Left hindlimb (tissue), 1 donor: ENCODE measurements around the gene KLHDC4.
"Not testable (repeated sequence)": the region's sequence is repeated elsewhere in the genome, so short reads cannot be mapped to it uniquely, and the experiment has no call there.

ENCODE experiments used
- DNase-seq: peaks from one replicate; pipeline ENCODE4 v3.0.0-alpha.2; 2018

KLHDC4 gene

DNA sequence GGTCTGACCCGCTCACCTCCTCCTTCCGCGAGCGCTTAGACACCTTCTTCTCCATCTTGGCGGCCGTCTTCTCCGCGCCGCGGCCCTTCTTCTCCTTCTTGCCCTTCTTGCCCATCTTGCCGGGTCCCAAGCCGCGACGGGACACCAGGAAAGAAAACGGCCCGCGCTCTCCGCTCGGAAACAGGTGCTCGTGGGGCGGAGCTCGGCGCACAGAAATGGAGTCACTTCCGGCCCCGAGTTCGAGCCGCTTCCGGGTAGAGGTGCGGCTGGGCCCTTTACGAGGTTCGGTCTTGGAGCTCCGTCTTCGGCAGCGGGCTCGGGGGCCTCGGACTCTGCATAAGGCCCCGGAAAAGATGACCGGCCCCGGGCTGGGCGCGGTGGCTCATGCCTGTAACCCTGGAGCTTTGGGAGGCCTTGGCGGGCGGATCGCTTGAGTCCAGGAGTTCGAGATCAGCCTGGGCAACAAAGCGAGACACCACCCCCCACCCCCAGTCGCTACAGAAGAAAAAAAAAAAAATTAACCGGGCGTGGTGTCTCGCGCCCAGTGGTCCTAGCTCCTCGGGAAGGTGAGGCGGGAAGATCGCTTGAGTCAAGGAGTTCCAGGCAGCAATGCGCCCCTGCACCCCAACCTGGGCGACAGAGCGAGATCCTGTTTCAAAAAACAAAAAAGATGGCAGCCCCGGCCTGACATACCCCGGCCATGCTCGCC, at the start of gene KLHDC4:
TSS of gene KLHDC4 (minus strand) at position 211 of the 709 bp plus-strand sequence. CDS start at position 115, 96 bp downstream.
- peak; percentile 94 for DNase-seq

DNA sequence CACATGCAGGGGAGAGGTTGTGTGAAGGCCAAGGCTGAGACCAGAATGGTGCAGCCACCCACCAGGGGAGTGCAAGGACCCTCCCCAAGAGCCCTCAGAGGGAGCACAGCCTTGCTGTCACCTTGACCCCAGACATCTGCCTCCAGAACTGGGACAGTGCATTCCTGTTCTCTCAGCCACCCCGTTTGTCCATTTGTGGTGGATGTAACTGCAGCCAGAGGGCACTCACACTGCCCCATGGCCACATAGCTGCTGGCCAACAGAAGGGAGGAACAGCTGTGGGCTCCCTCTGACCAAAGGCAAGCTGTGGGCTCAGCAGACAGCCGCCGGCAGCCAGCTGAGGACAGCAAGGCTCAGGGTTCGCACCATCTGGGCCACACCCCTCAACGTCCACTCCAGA, 49.8 kb upstream of the KLHDC4 start:
- DNase-seq = peak; percentile 30

DNA sequence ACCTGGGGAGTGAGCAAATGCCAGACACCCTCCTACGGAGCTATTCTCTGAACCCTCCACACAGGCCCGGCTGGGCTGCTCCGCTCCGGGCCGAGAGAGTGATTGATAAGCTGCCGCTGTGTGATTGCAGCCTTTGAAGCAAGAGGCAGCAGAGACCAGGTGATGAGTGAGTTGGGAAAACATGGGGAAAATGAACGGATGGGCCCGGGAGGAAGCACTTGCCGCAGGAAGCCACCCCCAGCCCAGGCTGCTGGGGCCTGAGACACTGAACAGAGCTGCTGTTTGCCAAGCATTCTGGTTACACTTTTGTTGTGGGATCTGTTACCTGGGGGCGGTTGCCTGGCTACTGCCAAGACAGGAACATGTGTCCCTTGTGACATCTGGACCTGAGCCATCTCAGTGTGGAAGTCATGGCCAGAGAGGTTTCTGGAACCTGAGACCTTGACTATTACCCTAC, 46.4 kb upstream of the KLHDC4 start:
- no peak for DNase-seq

DNA sequence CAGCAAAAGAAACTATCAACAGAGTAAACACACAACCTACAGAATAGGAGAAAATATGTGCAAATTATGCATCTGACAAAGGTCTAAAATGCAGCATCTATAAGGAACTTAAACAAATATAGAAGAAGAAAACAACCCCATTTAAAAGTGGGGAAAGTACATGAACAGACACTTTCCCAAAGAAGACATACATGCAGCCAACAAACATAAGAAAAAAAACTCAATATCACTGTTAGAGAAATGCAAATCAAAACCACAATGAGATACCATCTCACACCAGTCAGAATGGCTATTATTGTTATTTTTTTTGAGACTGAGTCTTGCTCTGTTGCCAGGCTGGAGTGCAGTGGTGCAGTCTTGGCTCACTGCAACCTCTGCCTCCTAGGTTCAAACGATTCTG, 45.7 kb upstream of the KLHDC4 start:
- DNase-seq = not testable (repeated sequence)

DNA sequence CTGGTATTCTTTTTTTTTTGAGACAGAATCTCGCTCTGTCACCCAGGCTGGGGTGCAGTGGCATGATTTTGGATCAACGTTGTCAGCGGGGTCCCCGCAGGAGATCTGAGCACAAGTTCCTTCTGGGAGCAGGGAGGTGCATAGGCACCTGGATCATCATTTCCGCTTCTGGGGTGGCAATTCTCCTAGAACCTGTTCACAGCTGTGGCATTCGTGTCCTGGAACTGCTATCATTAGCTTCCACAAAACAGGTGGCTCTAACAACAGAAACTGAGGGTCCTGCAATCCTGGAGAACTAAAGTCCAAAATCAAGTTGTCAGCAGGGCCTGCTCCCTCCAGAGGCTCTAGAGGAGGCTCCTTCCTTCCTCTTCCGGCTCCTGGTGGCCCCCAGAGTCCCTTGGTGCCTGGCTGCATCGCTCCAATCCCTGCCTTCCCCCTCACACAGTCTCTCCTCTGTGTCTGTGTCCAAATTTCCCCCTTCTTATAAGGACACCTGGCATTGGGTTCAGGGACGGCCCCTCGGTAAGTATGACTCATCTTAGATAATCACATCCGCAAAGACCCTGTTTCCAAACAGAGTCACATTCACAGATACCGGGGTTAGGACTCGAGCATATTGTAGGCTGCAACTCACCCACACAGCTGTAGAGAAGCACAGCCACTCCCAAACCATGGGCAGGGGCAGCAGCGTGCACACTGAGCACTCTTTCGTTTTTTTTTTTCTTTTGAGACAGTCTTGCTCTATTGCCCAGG, 43.5 kb upstream of the KLHDC4 start:
- no peak for DNase-seq

DNA sequence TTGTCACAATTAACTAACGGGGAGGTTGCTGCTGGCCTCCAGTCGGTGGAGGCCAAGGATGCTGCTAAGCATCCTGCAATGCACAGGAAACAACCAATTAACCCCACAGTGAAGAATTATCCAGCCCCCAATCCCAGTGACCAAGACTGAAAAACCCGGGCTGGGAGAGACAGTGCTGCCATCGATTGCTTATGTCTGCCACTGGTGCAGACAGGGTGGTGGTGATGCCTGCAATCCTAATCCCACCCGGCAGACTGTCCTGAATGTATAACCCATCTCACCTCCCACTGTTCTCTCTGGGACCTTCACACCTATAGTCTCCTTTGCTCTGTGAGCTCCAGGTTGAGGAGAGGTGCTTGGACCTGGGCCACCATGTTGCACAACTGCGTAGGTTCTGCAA, 42.3 kb upstream of the KLHDC4 start:
- no peak for DNase-seq

DNA sequence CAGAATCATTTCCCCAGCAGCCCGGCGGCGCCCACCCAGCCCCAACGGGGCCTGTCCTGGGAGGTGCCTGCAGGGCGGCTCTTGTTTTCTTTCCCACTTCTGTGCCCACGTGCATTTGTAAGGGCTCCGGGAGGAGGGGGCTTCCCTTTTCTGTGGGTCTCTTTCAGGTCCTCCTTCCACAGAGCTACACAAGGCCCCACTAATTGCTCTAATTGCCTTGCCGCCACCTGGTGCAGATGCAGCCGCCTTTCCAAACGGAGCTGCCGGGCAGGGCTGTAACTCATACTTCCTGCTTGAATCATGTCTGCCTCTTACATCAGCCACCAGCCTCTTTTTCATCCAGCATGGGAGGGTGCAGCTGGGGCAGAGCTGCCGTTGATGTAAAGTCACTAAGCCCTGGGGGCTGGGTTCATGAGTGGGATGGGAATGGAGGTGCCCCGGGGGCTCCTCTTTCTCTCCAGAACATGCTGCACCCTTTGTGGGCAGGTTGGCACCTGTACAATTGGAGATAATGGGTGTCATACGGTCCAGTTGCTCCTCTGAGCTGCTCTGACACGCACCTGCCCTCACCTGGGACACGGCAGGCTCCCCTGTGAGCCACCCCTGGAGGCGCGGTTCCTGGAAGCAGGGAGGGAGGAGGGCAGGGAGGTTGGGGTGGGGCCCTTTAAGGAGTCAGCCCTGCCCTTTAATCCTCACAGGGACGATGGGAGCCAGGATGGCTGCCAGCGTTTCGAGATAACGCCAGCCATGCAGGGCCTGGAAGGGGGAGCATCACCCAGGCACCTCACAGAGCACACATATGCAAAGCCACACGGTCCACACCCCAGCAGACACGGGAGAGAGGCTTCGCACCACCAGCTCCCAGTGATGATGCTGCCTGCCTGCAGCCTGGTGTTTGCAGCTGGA, 41.1 kb upstream of the KLHDC4 start:
- no peak for DNase-seq

DNA sequence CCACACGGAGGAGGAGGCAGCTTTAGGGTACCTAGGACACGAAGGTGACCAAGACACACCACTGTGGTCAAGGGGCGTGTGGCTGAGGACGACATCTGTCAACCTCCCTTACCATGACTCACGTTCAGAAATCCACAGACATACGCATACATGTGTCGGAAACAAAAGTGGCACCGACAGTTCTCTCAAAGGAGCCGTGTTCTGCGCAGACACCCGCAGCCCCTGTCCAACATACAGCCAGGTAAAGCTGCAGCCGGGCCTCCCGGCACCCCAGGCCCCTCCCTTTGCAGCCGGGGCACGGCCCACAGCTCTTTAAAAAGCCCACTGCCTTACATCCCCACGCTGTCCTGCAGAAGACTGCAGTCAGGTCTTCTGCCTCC, 40.5 kb upstream of the KLHDC4 start:
- DNase-seq = no peak

DNA sequence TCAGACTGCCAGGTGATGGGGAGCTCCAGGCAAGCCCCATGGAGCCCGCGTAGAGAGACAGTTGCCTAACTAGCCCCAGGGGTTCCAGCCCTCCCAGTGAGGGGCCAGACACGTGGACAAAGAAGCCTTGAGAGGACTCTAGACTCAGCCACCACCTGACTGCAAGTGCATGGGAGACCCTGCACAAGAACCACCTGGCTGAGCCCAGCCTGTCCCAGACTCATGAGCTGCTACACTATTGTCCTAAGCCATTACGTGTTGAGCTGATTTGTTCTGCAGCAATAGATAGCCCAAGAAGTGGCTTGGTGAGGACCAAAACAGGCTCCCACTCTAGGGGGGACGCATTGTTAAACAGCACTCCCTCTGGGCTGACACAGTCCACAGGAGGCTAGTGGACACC, 37.6 kb upstream of the KLHDC4 start:
- no peak for DNase-seq

DNA sequence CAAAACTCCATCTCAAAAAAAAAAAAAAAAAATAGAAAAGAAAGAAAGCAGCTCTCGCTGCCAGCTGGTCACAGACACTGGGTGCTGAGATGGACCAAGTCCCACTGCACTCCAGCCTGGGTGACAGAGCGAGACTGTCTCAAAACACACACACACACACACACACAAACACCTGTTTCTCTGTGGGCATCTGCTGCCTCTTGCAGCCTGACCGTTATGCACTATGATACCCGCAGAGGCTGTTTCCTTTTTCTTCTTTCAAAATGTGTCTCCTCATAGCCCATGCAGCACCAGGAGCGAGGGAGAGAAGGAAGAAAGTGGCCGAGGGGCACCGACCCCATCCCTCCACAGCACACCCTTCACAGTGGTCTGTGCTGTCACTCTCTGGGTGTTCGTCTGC, 36.9 kb upstream of the KLHDC4 start:
- no peak for DNase-seq

DNA sequence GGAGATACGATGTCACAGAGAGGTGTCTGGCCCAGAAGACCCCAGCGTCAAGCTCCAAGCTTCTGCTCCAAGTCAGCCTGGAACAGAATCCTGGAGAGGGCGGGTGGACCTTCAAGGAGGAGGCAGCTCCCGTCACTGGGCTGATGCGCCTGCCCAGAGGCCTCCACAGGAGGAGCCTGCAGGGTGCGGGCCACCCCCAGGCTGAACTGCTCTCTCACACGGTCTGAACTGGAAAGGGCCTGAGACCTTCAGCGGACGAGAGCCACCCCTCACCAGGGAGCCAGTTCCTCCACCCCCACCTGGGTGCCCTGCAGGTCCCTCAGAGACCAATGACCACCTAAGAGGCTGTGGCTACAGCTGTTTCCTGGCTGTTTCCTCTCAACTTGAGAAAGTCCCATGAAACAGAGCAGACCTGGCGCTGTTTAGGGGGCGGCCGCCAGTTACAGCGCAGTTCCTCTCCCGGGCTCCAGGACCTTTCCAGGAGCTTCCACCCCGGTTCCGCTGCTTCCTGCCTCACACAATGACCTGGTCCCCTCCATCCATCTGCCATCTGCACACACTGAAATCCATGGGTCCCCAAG, 36.0 kb upstream of the KLHDC4 start:
- no peak for DNase-seq

DNA sequence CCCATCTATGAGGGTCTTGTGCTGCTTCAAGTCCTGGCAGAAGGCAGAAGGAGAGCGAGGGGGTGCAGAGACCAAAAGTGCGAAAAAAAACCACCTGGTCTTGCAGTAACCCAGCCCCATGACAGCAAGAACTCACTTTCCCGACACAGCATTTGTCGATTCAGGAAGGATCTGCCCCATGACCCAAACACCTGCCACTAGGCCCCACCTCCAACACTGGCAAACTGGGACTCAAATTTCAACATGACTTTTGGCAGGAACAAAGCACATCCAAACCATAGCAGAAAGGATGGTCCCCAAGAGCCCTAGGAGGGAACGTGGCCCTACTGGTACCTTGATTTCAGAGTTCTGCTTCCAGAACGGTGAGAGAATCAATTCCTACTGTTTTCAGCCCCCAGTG, 34.7 kb upstream of the KLHDC4 start:
- no peak for DNase-seq

DNA sequence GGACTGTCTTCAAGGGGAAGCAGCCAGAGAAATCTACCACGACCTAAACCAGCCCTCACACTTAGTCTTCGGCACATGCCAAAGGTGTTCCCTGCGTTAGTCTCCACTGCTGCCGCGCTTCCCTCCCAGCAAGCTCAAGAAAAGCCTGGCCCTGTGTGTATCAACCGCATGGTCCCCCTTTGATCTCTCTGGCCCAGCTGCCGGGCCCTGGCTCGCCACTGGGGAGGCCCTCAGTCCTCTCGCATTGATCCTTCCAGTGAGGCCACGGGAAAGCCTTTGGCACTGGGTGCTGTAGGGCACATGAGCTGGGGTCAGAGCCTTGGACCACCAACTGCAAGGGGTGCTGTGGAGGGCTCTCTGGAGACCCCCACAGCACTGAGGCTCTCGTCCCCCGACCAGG, 29.6 kb upstream of the KLHDC4 start:
- DNase-seq = no peak

DNA sequence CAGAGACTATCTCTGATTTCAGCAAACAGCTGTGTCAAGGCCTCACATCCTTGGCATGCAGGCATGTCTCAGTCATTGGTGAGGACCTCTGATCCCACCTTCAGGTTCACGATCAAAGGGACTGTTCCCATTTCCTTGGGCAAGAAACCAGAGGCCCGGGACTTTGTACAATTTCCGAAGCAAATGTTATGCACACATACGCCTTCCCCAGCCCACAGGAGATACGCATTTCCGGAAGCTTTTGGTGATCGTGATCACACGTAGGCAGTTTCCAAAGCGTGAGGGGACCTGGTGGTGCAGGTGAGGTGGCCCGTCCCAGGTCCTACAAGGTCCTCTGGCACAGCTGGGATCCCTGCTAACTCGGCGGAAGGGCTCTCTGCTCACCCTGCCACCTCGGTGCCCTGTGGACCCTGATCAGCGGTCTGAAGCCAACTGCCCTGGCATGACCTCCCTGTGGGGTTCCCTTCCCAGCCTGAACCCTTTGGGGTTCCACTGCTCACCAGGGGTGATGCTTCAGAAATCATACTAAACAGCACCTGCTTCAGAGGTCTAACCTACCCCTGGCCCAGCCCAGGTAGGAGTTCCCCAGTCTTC, 28.8 kb upstream of the KLHDC4 start:
- DNase-seq = no peak

DNA sequence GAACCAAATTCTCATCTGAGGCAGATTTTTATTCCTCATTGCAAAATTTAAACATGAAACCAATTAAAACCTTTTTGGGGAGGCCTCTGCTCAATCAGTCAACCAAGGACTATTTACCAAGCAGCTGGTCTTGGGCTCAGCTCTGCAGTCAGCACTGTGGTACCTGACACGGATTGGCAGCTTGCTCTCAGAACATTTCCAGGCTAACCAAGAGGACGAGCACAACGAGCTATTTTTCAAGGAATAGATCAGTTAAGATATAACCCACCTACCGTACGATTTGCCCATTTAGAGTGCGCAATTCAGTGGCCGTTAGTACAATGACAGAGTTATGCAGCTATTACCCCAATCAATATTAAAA, 26.4 kb upstream of the KLHDC4 start:
- no peak for DNase-seq

DNA sequence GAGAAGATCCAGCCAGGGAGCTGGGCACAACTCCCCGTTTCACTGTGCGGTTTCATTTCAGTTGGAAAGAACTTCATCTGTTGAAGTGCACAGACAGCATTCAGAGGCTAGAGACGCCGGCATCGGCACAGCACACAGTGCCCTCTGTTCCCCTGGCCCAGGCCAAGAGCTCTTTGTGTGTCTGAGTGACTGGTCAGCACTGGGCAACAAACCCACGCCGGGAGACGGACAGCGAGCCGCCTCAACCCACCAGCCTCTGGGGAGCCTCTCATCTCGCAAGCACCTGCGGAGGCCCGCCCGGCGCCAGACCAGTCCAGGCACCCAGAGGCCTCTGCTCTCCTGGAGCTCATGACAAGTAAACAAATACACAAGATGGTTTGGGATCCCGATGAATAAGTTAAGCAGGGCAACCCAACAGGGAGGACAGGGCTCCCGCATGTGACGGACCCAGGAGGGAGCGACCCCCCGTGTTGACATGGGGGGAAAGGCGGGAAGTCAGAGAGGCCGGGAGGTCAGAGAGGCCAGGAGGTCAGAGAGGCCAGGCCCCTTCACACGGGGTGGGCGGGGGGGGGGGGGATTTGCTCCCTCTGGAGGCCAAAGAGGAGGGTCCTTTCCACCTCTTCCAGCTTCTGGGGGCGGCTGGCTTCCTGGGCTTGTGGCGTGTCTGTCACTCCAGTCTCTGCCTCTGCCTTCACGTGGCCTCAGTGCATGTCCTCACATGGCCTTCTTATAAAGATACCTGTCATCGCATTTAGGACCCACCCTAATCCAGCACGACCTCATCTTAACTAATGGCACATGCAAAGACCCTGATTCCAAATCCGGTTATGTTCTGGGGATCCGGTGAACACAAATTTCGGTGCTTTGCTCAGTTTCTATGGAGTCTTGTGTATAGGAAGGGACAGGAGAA, 25.8 kb upstream of the KLHDC4 start:
- no peak for DNase-seq

DNA sequence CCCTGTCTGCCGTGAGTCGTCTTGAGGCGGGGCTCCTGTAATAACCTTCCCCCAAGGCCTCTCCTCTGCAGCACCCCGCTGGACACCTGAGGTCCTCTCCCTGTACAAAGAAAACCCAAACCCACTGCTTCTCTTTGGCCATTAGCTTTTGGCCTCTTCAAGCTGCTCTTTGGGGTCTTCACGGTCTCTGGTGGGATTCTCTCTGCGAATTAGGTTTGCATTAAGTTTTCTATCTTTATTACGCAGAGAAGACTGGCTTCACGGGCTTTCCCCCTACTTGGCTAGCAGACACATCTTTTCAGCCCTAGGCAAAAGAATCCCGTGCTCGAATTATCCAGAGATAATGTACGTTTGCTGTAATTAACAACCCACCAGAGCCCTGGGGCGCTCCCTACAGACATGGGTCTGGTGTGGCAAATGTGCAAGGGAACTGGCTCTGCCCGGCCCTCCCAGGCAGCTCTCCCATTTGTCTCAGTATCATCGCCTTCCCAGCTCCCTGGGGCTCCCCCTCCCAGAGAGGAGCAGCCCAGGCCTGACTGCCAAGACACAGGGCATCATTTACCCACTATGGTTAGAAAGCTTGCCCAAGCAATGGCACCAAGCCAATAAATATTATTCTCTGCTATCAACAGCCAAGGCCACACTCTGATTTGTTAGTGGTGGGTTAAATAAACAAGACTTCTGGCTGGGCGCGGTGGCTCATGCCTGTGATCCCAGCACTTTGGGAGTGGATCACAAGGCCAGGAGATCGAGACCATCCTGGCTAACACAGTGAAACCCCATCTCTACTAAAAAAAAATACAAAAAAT, 24.7 kb upstream of the KLHDC4 start:
- no peak for DNase-seq

DNA sequence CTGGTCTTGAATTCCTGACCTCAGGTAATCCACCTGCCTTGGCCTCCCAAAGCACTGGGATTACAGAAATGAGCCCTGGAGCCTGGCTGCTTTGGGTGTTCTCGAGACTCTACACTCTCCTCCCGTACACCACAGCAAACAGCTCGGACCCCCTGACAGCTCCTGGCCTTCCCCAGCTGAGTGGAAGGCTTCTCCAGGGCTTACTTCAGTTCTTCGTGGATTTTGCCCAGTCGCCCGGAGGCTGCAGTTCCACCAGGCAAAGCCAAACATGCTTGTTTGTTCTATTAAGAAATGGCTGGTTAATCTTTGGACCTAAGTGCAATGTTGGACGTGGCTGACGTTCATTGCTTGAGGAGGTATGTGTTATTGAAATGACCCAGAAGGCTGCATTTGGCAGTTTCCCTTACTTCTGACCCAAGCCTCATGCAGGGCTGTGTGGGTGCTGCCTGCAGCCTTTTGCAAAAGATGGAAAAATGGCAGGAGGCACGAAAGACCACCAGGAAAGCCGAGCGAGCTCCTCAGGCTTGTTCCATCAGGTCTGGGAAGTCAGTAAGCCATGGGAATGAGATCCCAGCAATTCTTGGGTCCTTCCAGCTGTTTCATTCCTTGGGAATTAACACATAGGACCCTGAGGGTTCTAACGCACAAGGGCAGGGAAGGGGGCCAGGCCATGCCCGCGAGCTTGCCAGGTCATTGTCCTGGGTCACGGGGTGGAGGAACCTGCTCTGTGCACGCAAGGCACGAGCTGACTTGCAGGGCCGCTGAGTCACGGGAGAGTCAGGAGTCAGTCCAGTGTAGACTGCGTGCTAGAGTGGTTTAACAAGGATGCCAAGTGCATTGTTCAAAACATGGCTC, 23.9 kb upstream of the KLHDC4 start:
- no peak for DNase-seq

DNA sequence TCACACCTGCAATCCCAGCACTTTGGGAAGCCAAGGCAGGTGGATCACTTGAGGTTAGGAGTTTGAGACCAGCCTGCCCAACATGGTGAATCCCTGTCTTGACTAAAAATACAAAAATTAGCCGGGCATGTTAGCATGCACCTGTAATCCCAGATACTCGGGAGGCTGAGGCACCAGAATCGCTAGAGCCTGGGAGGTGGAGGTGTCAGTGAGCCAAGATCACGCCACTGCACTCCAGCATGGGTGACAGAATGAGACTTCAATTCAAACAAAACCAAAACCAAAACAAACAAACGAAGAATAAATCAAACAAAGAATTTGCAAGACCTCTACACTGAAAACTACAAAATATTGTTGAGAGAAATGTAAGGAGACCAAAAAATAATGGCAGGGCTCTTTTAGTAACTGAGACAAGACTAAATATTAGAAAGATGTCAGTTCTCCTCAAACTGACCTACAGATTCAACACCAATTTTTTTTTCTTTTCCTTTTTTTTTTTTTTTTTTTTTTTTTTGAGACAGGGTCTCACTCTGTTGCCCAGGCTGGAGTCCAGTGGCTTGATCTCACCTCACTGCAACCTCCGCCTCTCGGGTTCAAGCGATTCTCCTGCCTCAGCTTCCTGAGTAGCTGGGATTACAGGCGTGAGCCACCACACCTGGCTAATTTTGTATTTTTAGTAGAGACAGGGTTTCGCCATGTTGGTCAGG, 23.1 kb upstream of the KLHDC4 start:
- not testable (repeated sequence) for DNase-seq
